Loucy (cell line): ENCODE data around the gene C3orf85.

Experiments
- EZH2phosphoT487 ChIP-seq: fragments of 200-600 bp; IDR thresholded peaks from 2 replicates; pipeline ENCODE4 v1.6.1; 2018; ENCODE audit warnings: antibody characterized with exemption, mild to moderate bottlenecking, moderate library complexity, borderline replicate concordance
- TF ChIP-seq, protein P1 (sequence below): fragments of 200-600 bp; sonication (generic); conservative IDR thresholded peaks from 2 replicates; pipeline ENCODE4 v1.5.1; 2014; ENCODE audit warnings: mild to moderate bottlenecking, antibody characterized with exemption, low read length

GRCh38 chr3:109161487-109162123 is 25.1 kb downstream of the C3orf85 start:
- TF ChIP-seq, protein P1, sequence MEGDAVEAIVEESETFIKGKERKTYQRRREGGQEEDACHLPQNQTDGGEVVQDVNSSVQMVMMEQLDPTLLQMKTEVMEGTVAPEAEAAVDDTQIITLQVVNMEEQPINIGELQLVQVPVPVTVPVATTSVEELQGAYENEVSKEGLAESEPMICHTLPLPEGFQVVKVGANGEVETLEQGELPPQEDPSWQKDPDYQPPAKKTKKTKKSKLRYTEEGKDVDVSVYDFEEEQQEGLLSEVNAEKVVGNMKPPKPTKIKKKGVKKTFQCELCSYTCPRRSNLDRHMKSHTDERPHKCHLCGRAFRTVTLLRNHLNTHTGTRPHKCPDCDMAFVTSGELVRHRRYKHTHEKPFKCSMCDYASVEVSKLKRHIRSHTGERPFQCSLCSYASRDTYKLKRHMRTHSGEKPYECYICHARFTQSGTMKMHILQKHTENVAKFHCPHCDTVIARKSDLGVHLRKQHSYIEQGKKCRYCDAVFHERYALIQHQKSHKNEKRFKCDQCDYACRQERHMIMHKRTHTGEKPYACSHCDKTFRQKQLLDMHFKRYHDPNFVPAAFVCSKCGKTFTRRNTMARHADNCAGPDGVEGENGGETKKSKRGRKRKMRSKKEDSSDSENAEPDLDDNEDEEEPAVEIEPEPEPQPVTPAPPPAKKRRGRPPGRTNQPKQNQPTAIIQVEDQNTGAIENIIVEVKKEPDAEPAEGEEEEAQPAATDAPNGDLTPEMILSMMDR, result no peak
- TF ChIP-seq EZH2phosphoT487, result no peak
